ENCODE measurements around the gene ZEB1.

- TF ChIP-seq CTCF (conservative IDR thresholded peaks at IDR 0.05; ENCODE audit: low read length) (peak; percentile 77), EZH2phosphoT487 (IDR thresholded peaks at IDR 0.05; ENCODE audit: borderline replicate concordance) (no peak)
Measured at GRCh38 chr10:31490858-31491504, 172.0 kb downstream of the ZEB1 start.
